Measurements from ENCODE around the gene ABCA7. TPM values are rescaled to one million over a fixed set of nuclear protein-coding genes. Genes with fewer than 3 reads are reported as not detected.

The ABCA7 gene
- total RNA-seq, 1 donor from 2014 or later = 51.0 TPM

DNA sequence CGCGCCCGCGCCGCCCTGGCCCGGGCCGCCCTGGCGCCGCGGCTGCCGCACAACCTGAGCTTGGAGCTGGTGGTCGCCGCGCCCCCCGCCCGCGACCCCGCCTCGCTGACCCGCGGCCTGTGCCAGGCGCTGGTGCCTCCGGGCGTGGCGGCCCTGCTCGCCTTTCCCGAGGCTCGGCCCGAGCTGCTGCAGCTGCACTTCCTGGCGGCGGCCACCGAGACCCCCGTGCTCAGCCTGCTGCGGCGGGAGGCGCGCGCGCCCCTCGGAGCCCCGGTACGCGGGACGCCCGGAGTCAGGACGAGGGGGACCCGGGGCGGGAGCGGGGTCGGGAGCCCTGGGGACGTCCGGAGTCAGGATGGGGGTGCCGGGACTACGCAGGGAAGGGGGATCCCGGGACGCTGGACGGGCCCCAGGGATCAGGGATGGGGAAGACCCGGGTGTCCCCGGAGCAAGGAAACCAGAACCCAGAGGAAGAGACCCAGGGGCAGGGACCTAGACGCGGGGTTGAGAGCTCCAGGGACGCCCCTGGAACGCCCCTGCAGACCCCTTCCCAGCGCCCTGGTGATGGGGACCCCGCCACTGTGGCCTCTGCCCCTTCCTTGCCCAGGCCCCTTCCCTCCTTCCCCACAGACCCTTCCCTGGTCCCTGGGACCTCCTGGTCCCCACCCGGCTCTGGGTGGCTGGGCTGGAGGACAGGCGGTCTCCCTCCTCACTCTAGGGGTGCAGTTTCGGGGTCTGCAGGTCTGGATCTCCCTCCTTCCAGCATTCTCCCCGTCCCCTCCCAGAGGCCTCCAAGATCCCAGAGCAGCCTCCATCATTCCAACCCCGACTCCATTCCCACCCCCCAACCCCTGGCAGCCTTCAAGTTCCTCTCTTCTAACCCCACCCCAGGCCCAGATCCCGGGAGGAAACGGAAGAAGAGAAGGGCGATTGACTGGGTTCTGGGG lies 39.0 kb upstream of the ABCA7 start:
- peaks cover 67% of the 10 kb centered on the region for H3K27me3 ChIP-seq
- ATAC-seq (no peak), DNase-seq (no peak)
- TF ChIP-seq CTCF (IDR thresholded peaks at IDR 0.05) = no peak
- no peaks in the 10 kb centered on the region for H3K36me3 ChIP-seq
- H3K4me1 ChIP-seq = peaks cover 20% of the 10 kb centered on the region
- H3K9me3 ChIP-seq = no peaks in the 10 kb centered on the region
- H3K27ac ChIP-seq = no peak overlapping the region
- intact Hi-C loops (cut with DNase I) = no loop called here
- H3K4me3 ChIP-seq = no peak overlapping the region

GRCh38 chr19:1001538-1002166 lies 38.3 kb upstream of the ABCA7 start:
- Histone ChIP-seq H3K27me3 (peaks cover 59% of the 10 kb centered on the region), H3K9me3 (no peaks in the 10 kb centered on the region), H3K4me1 (peaks cover 12% of the 10 kb centered on the region), H3K36me3 (no peaks in the 10 kb centered on the region), H3K27ac (no peak overlapping the region), H3K4me3 (no peak overlapping the region)
- intact Hi-C loops (cut with DNase I) = no loop called here
- peak; percentile 83 for ATAC-seq
- TF ChIP-seq CTCF (IDR thresholded peaks at IDR 0.05) = peak; percentile 95
- peak; percentile 84 for DNase-seq

GRCh38 chr19:1002600-1002999 lies 37.3 kb upstream of the ABCA7 start:
- H3K27me3 ChIP-seq = peaks cover 51% of the 10 kb centered on the region
- H3K27ac ChIP-seq = no peak overlapping the region
- no peak for ATAC-seq
- no peak overlapping the region for H3K4me3 ChIP-seq
- DNase-seq = no peak
- intact Hi-C loops (cut with DNase I) = no loop called here
- TF ChIP-seq CTCF (IDR thresholded peaks at IDR 0.05) = no peak
- no peaks in the 10 kb centered on the region for H3K9me3 ChIP-seq
- H3K36me3 ChIP-seq = no peaks in the 10 kb centered on the region
- peaks cover 10% of the 10 kb centered on the region for H3K4me1 ChIP-seq

- H3K27me3 ChIP-seq = peaks cover 44% of the 10 kb centered on the region
- H3K4me1 ChIP-seq = peaks cover 10% of the 10 kb centered on the region
- no peak overlapping the region for H3K4me3 ChIP-seq
- H3K36me3 ChIP-seq = no peaks in the 10 kb centered on the region
- TF ChIP-seq CTCF (IDR thresholded peaks at IDR 0.05) = no peak
- no peak overlapping the region for H3K27ac ChIP-seq
- ATAC-seq (no peak), DNase-seq (no peak)
- intact Hi-C loops (cut with DNase I) = no loop called here
- H3K9me3 ChIP-seq = no peaks in the 10 kb centered on the region
Measured at GRCh38 chr19:1003283-1003682, 36.6 kb upstream of the ABCA7 start.

DNA sequence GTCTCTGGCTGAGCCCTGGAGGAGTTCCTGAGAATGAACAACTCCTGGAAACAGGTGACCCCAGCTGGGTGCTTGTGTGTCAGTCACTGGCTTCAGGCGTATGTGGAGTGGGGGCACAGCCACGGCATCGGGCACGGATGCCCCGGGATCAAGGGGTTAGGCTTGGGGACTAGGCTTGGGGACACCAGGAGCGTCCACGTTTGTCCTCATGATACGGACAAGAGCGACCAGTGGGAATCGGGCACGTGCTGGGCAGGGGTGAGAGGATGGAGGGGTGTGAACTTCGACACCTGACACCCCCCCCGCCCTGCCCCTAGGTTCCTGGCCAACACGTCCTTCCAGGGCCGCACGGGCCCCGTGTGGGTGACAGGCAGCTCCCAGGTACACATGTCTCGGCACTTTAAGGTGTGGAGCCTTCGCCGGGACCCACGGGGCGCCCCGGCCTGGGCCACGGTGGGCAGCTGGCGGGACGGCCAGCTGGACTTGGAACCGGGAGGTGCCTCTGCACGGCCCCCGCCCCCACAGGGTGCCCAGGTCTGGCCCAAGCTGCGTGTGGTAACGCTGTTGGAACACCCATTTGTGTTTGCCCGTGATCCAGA lies 35.6 kb upstream of the ABCA7 start:
- no peak for TF ChIP-seq CTCF (IDR thresholded peaks at IDR 0.05)
- Histone ChIP-seq H3K27me3 (peaks cover 36% of the 10 kb centered on the region), H3K9me3 (no peaks in the 10 kb centered on the region), H3K4me1 (peaks cover 10% of the 10 kb centered on the region), H3K4me3 (no peak overlapping the region), H3K36me3 (peaks cover under 1% of the 10 kb centered on the region), H3K27ac (no peak overlapping the region)
- DNase-seq (no peak), ATAC-seq (no peak)
- intact Hi-C loops (cut with DNase I) = no loop called here
